Common myeloid progenitor, CD34-positive (primary cell): Measurements from ENCODE around the gene CPEB4. TPM values are rescaled to one million over a fixed set of nuclear protein-coding genes. Genes with fewer than 3 reads are reported as not detected.
A peak's percentile ranks its signal among the peaks of the same experiment; 100 is the strongest.

Experiments used
- CTCF ChIA-PET: fragments of 350-600 bp; sonication (Branson Sonifier 250); formaldehyde crosslinking; loops from one replicate; lab custom pipeline; 2021; ENCODE audit warnings: antibody characterized with exemption; lab: Charles Lee
- POLR2A ChIA-PET: fragments of 350-600 bp; sonication (Branson Sonifier 250); formaldehyde crosslinking; loops from one replicate; lab custom pipeline; 2021; ENCODE audit warnings: antibody characterized with exemption; lab: Charles Lee
- DNase-seq, 3 donors: peaks; one replicate each; pipeline versions ENCODE4 v3.0.0 to v3.0.0-alpha.2; 2013
- H3K27ac ChIP-seq, 2 experiments: 1 replicate in 1 of 2; 2 replicates in 1 of 2; pipeline ENCODE4 v1.7.0; 2013; ENCODE audit warnings: inconsistent platforms in 2 of 2, low read length in 2 of 2, mild to moderate bottlenecking in 2 of 2, low read depth in 1 of 2, moderate library complexity in 1 of 2; ENCODE audit not compliant: severe bottlenecking in 2 of 2, insufficient read depth in 1 of 2, poor library complexity in 1 of 2
- H3K27me3 ChIP-seq, 5 experiments: replicated peaks in 2 of 5; 1 replicate in 3 of 5; 2 replicates in 2 of 5; pipeline versions ENCODE4 v1.6.1 to v1.7.0; 2013; ENCODE audit warnings: low read length in 4 of 5, mild to moderate bottlenecking in 2 of 5, moderate library complexity in 2 of 5, inconsistent platforms in 1 of 5; ENCODE audit not compliant: insufficient read depth in 5 of 5, control insufficient read depth in 4 of 5
- H3K36me3 ChIP-seq, 4 experiments: 1 replicate in 2 of 4; 2 replicates in 2 of 4; pipeline versions ENCODE4 v1.6.1 to v1.7.0; 2013; ENCODE audit warnings: low read length in 3 of 4, control low read depth in 1 of 4, mild to moderate bottlenecking in 1 of 4; ENCODE audit not compliant: control insufficient read depth in 4 of 4, insufficient read depth in 4 of 4
- H3K4me1 ChIP-seq, 4 experiments: 1 replicate in 3 of 4; 2 replicates in 1 of 4; pipeline versions ENCODE4 v1.6.1 to v1.7.1; 2013; ENCODE audit warnings: low read length in 3 of 4, mild to moderate bottlenecking in 3 of 4, control low read depth in 1 of 4, inconsistent platforms in 1 of 4, moderate library complexity in 1 of 4; ENCODE audit not compliant: control insufficient read depth in 4 of 4, insufficient read depth in 4 of 4; ENCODE audit errors: control extremely low read depth in 1 of 4
- H3K4me3 ChIP-seq, 7 experiments: 1 replicate in 4 of 7; 2 replicates in 3 of 7; pipeline versions ENCODE4 v1.5.1 to v1.7.0; 2013; ENCODE audit warnings: mild to moderate bottlenecking in 7 of 7, low read length in 6 of 7, moderate library complexity in 6 of 7, inconsistent platforms in 2 of 7, low read depth in 2 of 7, control low read depth in 1 of 7; ENCODE audit not compliant: insufficient read depth in 4 of 7, control insufficient read depth in 1 of 7; ENCODE audit errors: extremely low read depth in 1 of 7
- H3K9me3 ChIP-seq, 5 experiments: 1 replicate in 4 of 5; 2 replicates in 1 of 5; pipeline versions ENCODE4 v1.6.1 to v1.7.1; 2013; ENCODE audit warnings: low read length in 4 of 5, mild to moderate bottlenecking in 2 of 5, inconsistent platforms in 1 of 5, low read depth in 1 of 5, moderate library complexity in 1 of 5; ENCODE audit not compliant: control insufficient read depth in 4 of 5, insufficient read depth in 2 of 5; ENCODE audit errors: control extremely low read depth in 1 of 5
- WGBS: methylation state at CpG from one replicate; pipeline ENCODE4 v1.1.5; 2013; ENCODE audit not compliant: insufficient coverage; 5-methylcytosine and 5-hydroxymethylcytosine counted together
- polyA plus RNA-seq: library from polyadenylated mRNA; unstranded; fragments of 120-200 nt; gene quantifications from one replicate; pipeline ENCODE4 v1.2.1, GENCODE V29; 2013

The CPEB4 gene
- 8.0 TPM for polyA plus RNA-seq

DNA sequence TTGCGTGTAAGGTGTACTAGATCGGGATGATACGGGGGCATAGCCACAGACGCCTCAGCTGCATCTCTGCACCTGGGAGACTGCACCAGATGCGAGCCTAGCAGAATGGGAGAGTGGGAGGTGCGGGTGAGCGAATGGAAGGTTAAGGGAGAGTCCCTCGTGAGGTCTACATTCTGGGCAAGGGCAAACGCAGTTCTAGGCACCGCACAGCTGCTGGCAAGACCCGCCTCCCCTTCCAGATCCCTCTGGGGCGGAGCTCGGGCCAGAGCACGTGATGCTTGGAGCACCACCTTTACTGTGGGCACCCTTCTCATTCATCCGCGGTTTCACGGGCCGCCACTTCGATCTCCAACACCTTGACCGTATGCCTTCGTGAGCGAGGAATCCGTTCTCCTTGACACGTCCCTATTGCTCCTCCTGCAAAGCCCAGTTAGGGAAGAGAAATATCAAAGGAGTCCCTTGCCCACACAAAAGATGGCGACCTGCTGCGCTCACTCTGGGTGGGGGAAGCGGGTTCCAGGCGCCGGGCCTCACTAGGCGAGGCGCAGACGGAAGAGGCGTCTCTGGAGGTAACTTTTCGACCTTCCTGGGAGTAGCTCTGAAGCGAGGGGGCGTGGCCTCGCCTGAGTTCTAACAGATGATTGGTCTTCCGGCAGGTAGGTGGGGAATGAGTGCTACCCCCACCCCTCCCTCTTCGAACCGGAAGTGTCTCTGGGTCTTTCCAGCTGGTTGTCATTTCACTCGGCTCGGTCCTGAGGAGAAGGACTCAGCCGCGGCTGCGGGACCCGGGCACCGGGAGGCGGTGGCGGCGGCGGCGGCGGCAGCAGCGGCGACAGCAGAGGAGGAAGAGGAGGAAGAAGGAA lies at the start of gene CPEB4:
Gene CPEB4 (plus strand): TSS at position 740 of the 863 bp plus-strand sequence. CDS start 1,385 bp downstream, outside the sequence.
- DNase-seq: peak; percentile 99 to 100 (median 100)
- POLR2A ChIA-PET: interaction anchor here (0.6 to 1.3 kb wide), 4 partner anchors 8 to 272 kb away, joined by 3 to 6 read pairs (median 4); partner anchors contain the start of gene BOD1
- 5% methylated on average over 44 of the region's 55 CpGs for WGBS
- peaks cover 0 to under 1% (median 0%) of the 10 kb centered on the region in 5 experiments for H3K9me3 ChIP-seq
- peak within 1 kb of the TSS; percentile 92 to 97 for H3K27ac ChIP-seq
- H3K27me3 ChIP-seq: no peaks in the 10 kb centered on the region
- H3K4me3 ChIP-seq: peak within 1 kb of the TSS; percentile 64 to 91 (median 84)
- CTCF ChIA-PET: interaction anchor here (1.3 to 2.1 kb wide), 3 partner anchors 11 to 272 kb away, joined by 4 to 8 read pairs (median 6); no protein-coding TSS in a partner anchor
- peaks cover 7 to 30% (median 24%) of the 10 kb centered on the region in 4 experiments for H3K4me1 ChIP-seq
- H3K36me3 ChIP-seq: peaks cover 0 to 2% (median 0%) of the 10 kb centered on the region in 4 experiments

- ChIA-PET POLR2A (no interaction called here), CTCF (no interaction called here)
- DNase-seq: peak in 2 of 3 donors; percentile 42 to 68
- 50% methylated on average over 2 of the region's 5 CpGs for WGBS
- Histone ChIP-seq H3K4me3 (no peak overlapping the region), H3K4me1 (peaks cover 0 to 7% (median 1%) of the 10 kb centered on the region in 4 experiments), H3K36me3 (no peaks in the 10 kb centered on the region), H3K27me3 (no peaks in the 10 kb centered on the region), H3K27ac (no peak overlapping the region), H3K9me3 (no peaks in the 10 kb centered on the region)
These were observed 48.9 kb upstream of the CPEB4 start for GRCh38 chr5:173839117-173839713.

DNA sequence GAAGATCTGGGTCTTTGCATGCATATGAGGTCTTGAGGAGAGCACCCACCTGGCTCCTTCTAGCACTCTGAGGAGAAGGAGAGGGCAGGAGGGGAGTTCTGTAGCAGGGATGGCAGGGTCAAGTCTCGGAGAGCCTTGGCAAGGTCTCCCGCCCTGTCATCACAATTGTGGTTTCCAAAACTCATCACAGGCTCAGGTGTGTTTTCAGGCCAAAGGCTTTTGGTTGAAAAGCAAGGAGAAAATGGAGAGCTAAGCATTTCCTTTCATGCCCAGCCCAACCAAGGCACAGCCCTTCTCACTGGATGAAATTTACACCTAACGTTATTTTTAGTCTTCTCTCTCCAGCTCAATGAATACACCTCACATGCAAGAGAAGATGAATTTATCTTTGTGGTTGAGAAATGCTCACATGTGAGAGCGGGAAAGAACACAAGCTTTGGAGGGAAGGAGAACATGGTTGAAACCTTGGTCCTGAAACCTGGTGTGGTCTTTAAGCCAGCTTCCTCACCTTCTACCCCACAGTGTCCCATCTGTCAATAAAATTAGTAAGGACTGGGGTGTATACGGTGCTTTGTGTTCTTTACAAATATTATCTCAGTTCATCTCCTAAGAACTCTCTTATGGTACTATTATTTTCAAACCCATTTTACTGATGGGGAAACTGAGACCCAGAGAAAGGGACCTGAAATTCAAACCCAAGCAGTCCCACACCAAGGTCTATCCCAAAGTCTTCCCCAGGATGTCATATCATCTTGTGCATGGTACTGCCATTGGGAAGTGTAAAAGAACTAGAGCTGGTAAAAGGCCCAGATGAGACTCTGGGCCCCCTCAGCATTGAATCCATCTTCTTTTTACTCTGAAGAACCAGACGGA lies 47.8 kb upstream of the CPEB4 start:
- ChIA-PET CTCF (interaction anchor here (1.1 kb wide), 1 partner anchor 85 kb away, joined by 3 read pairs; no protein-coding TSS in a partner anchor), POLR2A (no interaction called here)
- Histone ChIP-seq H3K27ac (no peak overlapping the region), H3K4me3 (no peak overlapping the region), H3K27me3 (no peaks in the 10 kb centered on the region), H3K36me3 (no peaks in the 10 kb centered on the region), H3K4me1 (peaks cover 0 to 3% (median 0%) of the 10 kb centered on the region in 4 experiments), H3K9me3 (no peaks in the 10 kb centered on the region)
- 100% methylated on average over 3 of the region's 6 CpGs for WGBS
- no peak for DNase-seq

DNA sequence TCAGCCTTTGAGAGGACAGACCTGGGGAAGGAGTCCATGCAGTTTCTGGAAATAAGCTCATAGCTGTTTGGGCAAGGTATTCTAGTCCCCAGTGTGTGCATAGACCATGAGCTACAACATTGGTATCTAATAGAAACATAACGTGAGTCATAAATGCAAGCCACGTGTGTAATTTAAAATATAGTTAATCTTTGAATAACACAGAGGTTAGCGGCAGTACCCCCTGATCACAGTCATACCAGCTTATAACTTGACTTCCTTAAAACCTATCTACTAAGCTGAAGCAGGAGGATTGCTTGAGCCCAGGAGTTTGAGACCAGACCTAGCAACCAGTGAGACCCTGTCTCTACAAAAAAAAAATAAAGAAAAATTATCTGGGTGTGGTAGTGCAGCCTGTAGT lies 46.4 kb upstream of the CPEB4 start:
- ChIA-PET CTCF (interaction anchor here (1.1 to 1.2 kb wide), 2 partner anchors 22 to 84 kb away, joined by 3 read pairs; no protein-coding TSS in a partner anchor), POLR2A (no interaction called here)
- Histone ChIP-seq H3K27ac (no peak overlapping the region), H3K27me3 (no peaks in the 10 kb centered on the region), H3K4me1 (no peaks in the 10 kb centered on the region), H3K4me3 (no peak overlapping the region), H3K36me3 (no peaks in the 10 kb centered on the region), H3K9me3 (peaks cover 0 to under 1% (median 0%) of the 10 kb centered on the region in 5 experiments)
- no CpG with 5 or more reads among the region's 3 CpGs for WGBS
- peak in 2 of 3 donors; percentile 25 to 53 for DNase-seq

- WGBS: 56% methylated on average over 2 of the region's 3 CpGs
- peaks cover 0 to 2% (median 0%) of the 10 kb centered on the region in 5 experiments for H3K9me3 ChIP-seq
- DNase-seq: no peak
- POLR2A ChIA-PET: no interaction called here
- CTCF ChIA-PET: interaction anchor here (1.2 kb wide), 1 partner anchor 10 kb away, joined by 4 read pairs; no protein-coding TSS in a partner anchor
- no peaks in the 10 kb centered on the region for H3K27me3 ChIP-seq
- no peak overlapping the region for H3K4me3 ChIP-seq
- no peaks in the 10 kb centered on the region for H3K36me3 ChIP-seq
- H3K27ac ChIP-seq: no peak overlapping the region
- no peaks in the 10 kb centered on the region for H3K4me1 ChIP-seq
These were observed 44.4 kb upstream of the CPEB4 start for GRCh38 chr5:173843794-173844193.

DNA sequence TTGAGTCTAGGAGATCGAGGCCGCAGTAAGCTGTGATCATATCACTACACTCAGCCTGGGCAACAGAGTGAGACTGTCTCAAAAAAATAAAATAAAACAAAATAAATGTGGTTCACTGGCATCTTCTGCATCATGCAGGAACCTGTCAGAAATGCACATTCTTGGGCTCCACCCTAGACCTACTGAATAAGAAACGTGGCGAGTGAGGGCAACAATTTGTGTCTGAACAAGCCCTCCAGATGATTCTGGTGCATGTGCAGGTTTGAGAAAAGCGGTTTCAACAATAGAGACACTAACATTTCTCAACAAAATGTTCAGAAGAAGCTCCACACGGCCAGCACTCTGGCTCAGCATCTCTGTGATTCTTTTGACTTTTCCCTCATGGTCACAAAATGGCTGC lies 42.8 kb upstream of the CPEB4 start:
- WGBS: 94% methylated on average over 4 of the region's 6 CpGs
- H3K9me3 ChIP-seq: peaks cover 0 to 4% (median 2%) of the 10 kb centered on the region in 5 experiments
- POLR2A ChIA-PET: interaction anchor here (0.7 kb wide), 1 partner anchor 18 kb away, joined by 6 read pairs; no protein-coding TSS in a partner anchor
- H3K4me3 ChIP-seq: no peak overlapping the region
- H3K4me1 ChIP-seq: no peaks in the 10 kb centered on the region
- H3K36me3 ChIP-seq: no peaks in the 10 kb centered on the region
- DNase-seq: no peak
- H3K27ac ChIP-seq: no peak overlapping the region
- no peaks in the 10 kb centered on the region for H3K27me3 ChIP-seq
- CTCF ChIA-PET: interaction anchor here (1.4 to 1.7 kb wide), 2 partner anchors 14 to 128 kb away, joined by 3 to 6 read pairs; no protein-coding TSS in a partner anchor
